Testis (tissue), 2 donors: Measurements from ENCODE around the gene CHGA.

Experiments
- POLR2A ChIP-seq: fragments of 450-650 bp; IDR thresholded peaks from one replicate; pipeline ENCODE4 v1.6.1; 2017; ENCODE audit warnings: antibody characterized with exemption, mild to moderate bottlenecking, moderate library complexity
- TF ChIP-seq, protein P1 (sequence below), 3 experiments: fragments of 450-650 bp in 2 of 3; fragments of 200-600 bp in 1 of 3; sonication (generic) in 1 of 3; IDR thresholded peaks; one replicate each; pipeline ENCODE4 v1.5.1; 2016 to 2019; ENCODE audit warnings: antibody characterized with exemption in 3 of 3, mild to moderate bottlenecking in 2 of 3, moderate library complexity in 1 of 3

GRCh38 chr14:92931681-92932447 lies 8.9 kb downstream of the CHGA start:
- TF ChIP-seq, protein P1, sequence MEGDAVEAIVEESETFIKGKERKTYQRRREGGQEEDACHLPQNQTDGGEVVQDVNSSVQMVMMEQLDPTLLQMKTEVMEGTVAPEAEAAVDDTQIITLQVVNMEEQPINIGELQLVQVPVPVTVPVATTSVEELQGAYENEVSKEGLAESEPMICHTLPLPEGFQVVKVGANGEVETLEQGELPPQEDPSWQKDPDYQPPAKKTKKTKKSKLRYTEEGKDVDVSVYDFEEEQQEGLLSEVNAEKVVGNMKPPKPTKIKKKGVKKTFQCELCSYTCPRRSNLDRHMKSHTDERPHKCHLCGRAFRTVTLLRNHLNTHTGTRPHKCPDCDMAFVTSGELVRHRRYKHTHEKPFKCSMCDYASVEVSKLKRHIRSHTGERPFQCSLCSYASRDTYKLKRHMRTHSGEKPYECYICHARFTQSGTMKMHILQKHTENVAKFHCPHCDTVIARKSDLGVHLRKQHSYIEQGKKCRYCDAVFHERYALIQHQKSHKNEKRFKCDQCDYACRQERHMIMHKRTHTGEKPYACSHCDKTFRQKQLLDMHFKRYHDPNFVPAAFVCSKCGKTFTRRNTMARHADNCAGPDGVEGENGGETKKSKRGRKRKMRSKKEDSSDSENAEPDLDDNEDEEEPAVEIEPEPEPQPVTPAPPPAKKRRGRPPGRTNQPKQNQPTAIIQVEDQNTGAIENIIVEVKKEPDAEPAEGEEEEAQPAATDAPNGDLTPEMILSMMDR (IDR thresholded peaks at IDR 0.05) = no peak
- no peak for TF ChIP-seq POLR2A
